Measurements from ENCODE around the gene PRAC1.

Gene PRAC1

DNA sequence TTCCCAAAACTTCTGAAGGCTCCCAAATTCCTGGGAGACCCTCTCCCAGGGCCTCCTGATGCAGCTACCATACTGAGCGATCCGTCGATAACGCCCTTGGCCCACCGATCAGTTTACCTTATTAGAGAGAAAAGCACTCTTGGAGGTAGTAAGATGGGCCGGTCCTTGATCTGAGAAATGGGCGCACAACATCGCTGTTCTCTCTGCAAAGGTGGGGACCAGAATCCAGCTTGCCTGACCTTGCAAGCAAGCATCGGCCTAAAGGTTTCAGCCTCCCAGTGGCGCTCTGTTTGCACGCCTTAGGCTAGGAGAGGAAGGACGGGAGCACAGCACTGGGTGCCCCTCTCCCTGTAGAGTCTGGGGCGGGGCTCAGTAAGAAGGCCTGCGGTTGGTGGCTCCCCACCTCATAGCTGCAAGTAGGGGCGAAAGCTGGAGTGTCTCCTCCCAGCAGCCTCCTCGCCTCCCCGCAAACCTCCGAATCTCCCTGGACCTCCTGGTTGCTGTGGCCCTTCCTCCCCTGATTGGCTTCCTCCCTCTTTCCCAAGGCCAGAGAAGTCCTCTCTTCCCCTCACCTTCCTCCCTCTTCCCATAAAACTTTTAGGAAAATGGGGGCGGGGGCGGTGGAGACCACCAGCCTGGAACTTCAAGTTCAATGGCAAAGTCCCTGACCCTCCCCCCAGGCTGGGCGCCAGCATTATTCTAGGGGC is at the start of gene PRAC1:
TSS of gene PRAC1 (minus strand) at position 318 of the 707 bp plus-strand sequence. CDS start at position 192, 126 bp downstream.
- no peak for FAIRE-seq

DNA sequence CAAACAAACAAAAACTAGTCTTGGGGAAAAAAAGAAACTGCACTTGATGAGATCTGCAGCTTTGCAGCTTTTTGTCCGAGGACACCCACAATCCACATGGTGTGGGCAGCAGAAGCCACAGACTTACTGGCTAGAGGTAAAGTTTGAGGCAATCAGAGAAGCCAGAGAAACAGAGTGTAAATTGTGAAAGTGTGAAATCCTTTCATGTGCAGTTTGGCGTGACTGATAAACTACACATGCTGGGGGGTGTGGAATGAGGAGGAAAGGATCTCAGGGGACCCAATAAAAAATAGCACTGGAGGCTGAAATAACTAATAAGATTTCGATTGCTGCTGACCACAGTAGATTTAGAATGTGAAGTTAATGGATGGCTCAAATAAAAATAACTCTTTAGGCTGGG is 48.6 kb upstream of the PRAC1 start:
- no peak for FAIRE-seq
- TF ChIP-seq, protein P1, sequence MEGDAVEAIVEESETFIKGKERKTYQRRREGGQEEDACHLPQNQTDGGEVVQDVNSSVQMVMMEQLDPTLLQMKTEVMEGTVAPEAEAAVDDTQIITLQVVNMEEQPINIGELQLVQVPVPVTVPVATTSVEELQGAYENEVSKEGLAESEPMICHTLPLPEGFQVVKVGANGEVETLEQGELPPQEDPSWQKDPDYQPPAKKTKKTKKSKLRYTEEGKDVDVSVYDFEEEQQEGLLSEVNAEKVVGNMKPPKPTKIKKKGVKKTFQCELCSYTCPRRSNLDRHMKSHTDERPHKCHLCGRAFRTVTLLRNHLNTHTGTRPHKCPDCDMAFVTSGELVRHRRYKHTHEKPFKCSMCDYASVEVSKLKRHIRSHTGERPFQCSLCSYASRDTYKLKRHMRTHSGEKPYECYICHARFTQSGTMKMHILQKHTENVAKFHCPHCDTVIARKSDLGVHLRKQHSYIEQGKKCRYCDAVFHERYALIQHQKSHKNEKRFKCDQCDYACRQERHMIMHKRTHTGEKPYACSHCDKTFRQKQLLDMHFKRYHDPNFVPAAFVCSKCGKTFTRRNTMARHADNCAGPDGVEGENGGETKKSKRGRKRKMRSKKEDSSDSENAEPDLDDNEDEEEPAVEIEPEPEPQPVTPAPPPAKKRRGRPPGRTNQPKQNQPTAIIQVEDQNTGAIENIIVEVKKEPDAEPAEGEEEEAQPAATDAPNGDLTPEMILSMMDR (IDR thresholded peaks at IDR 0.05; ENCODE audit: insufficient read depth, missing control alignments) = no peak
- DNase-seq (ENCODE audit: insufficient read length, low spot score) = no peak

More for the DNA sequence above, at the start of gene PRAC1:
- DNase-seq (ENCODE audit: insufficient read length, low spot score) = no peak
- TF ChIP-seq, protein P1 (IDR thresholded peaks at IDR 0.05; ENCODE audit: insufficient read depth, missing control alignments) = no peak

DNA sequence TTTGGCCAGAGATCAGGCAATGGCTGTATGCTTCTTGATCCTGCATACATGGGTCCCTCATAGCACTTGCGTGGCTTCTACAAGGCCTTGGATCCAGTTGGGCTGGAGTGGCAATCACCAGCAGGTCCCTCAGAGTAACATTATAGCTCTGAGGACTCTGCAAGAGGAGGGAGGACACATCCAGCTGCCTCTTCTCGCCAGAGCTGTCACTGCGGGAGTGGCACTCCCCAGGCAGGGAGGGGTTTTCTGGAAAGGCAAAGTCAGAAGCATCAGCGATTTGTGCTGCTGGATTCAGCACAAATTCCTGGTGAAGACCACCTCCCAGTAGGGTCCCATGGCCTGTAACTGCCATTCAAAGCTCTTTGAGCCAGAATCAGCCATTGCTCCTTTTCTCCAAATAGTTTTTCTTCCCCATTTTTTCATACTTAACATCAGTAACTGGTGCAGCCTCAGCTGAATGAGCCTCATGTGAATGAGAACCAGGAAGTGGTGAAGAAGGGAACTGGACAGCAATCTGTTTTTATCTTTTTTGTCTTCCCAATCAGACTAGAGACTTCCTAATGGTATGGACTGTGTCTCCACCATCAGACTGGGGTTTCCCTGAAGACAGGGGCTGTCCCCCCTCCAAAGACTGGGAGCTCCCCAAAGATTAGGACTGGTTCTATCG is 46.8 kb upstream of the PRAC1 start:
- TF ChIP-seq, protein P1 (IDR thresholded peaks at IDR 0.05; ENCODE audit: insufficient read depth, missing control alignments) = no peak
- FAIRE-seq = no peak
- no peak for DNase-seq (ENCODE audit: insufficient read length, low spot score)

DNA sequence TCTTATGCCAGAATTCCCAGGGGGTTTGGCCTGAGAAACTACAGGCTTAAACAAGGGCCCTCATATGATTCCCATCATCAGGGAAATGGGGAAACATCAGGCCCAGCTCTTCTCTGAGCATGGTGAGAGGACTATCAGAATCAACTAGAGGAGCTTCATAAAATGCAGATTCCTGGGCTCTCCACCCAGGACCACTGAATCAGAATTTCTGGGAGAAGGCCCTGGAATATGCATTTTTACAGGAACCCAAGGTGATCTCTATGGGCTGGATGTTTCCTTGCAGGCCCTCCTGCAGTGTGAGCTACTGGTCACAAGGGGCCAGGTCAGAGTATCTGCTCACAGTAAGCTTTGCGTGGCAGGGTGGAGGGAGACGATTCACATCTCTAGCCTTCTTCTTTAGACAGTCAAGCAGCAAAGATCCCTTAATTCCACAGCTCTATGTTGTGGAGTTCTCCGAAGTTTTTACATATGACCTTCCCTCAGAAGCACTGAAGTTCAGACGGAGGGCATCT is 45.0 kb upstream of the PRAC1 start:
- DNase-seq (ENCODE audit: insufficient read length, low spot score) (no peak), FAIRE-seq (no peak)
- TF ChIP-seq, protein P1 (IDR thresholded peaks at IDR 0.05; ENCODE audit: insufficient read depth, missing control alignments) = no peak

DNA sequence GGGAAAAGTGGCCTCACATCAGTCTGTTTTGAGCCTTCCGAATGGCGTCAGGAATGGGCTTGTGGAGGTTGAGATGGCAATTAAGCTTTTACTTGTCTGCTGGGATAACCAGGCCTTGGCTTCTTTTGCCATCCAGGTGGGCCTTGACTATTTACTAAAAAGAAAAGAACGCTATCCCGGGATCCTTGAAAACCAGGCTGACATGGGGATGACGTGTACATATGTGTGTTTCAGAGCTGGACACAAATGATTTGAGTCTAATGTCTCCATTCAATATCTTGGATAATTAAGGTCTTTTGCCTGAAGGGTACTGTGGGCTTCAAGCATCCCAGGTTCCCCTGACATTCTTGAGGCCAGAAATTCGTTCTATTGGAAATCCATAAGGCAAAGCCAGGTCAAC is 38.8 kb upstream of the PRAC1 start:
- TF ChIP-seq, protein P1 (IDR thresholded peaks at IDR 0.05; ENCODE audit: insufficient read depth, missing control alignments) = no peak
- FAIRE-seq (no peak), DNase-seq (ENCODE audit: insufficient read length, low spot score) (no peak)

DNA sequence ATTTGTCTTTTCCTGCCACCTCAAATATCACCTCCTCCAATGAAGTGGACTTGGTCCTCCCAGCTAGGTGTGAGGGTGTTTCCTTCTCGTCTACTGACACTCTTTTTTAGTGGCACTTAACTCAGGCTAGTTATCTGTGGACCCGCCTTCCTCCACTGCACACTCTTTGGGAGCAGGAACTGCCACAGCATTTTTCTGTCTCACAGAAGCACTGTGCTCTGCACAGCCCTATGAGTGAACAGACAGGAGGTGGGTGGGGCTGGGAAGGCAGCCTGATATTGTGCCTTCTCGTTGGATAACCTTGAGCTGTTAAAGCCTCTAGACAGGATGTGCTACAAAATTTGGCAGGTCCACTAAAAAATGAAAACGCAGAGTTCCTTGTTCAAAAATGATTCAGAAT is 38.1 kb upstream of the PRAC1 start:
- DNase-seq (ENCODE audit: insufficient read length, low spot score) (no peak), FAIRE-seq (no peak)
- TF ChIP-seq, protein P1 (IDR thresholded peaks at IDR 0.05; ENCODE audit: insufficient read depth, missing control alignments) = no peak

DNA sequence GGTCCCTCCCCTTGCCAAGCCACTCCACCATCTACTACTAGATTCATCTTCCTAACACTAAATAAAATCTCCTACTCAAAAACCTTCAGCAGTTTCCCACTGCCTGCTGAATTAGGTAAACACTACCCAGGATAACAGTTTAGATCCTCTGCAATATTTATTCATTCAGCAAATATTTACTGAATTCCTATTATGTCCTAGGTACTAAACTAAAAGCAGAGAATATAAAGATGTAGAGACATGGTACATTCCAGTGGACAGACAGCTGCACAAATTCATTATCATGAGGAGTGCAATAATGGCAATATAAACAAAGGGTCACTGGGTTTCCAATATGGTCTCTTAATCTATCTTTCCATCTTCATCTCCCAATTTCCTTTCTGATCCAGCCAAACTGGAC is 37.0 kb upstream of the PRAC1 start:
- TF ChIP-seq, protein P1 (IDR thresholded peaks at IDR 0.05; ENCODE audit: insufficient read depth, missing control alignments) = no peak
- DNase-seq (ENCODE audit: insufficient read length, low spot score) (no peak), FAIRE-seq (no peak)
